ENCODE results near the gene MCOLN2. TPM values are rescaled to one million over a fixed set of nuclear protein-coding genes. Genes with fewer than 3 reads are reported as not detected.

MCOLN2 gene
- total and polyA plus RNA-seq, 2 of the 4 experiments (the other 2 are of a cell fraction), result 0.43 to 0.54 TPM

GRCh38 chr1:84912726-84913554, 84.0 kb downstream of the MCOLN2 start:
- Histone ChIP-seq H4K20me1 (ENCODE audit: insufficient read depth, low read length) (no peaks in the 10 kb centered on the region), H4K91ac (ENCODE audit: insufficient read depth, low read depth, low read length) (no peak overlapping the region), H2AK9ac (replicated peaks; ENCODE audit: low read depth, low read length, poor library complexity) (no peak overlapping the region), H3K36me3 (ENCODE audit: control insufficient read depth, insufficient read depth, low read length) (no peaks in the 10 kb centered on the region), H3K4me1 (ENCODE audit: control insufficient read depth, insufficient read depth, low read length) (no peaks in the 10 kb centered on the region), H2BK15ac (ENCODE audit: low read depth, low read length) (no peak overlapping the region), H2AK5ac (ENCODE audit: low read depth, low read length) (no peak overlapping the region), H2BK5ac (ENCODE audit: low read depth, low read length, poor library complexity, severe bottlenecking) (no peak overlapping the region), H3K4ac (ENCODE audit: low read depth, low read length) (no peak overlapping the region), H3K27ac (ENCODE audit: insufficient read depth, low read length) (no peak overlapping the region), H3K4me2 (ENCODE audit: low read depth, low read length) (no peak overlapping the region), H2AFZ (replicated peaks; ENCODE audit: low read length, poor library complexity) (no peak overlapping the region), H3K14ac (replicated peaks; ENCODE audit: low read depth, low read length) (no peak overlapping the region), H4K8ac (ENCODE audit: low read depth in 2 of 2, low read length in 2 of 2) (no peak overlapping the region), H3K27me3 (ENCODE audit: control insufficient read depth, insufficient read depth, low read length) (peaks cover 15% of the 10 kb centered on the region), H3K23ac (ENCODE audit: low read depth, low read length) (no peak overlapping the region), H3K56ac (ENCODE audit: extremely low read depth, insufficient read depth, low read length) (no peak overlapping the region), H3K18ac (ENCODE audit: low read depth, low read length) (no peak overlapping the region), H2BK120ac (ENCODE audit: low read depth, low read length) (no peak overlapping the region), H2BK20ac (ENCODE audit: low read depth, low read length) (no peak overlapping the region), H3K9me1 (ENCODE audit: insufficient read depth, low read length) (no peaks in the 10 kb centered on the region), H3K4me3 (ENCODE audit: insufficient read depth, low read depth, low read length) (no peak overlapping the region), H4K5ac (ENCODE audit: low read depth, low read length) (no peak overlapping the region), H3K79me1 (ENCODE audit: low read depth in 1 of 2, low read length in 2 of 2) (no peaks in the 10 kb centered on the region), H3K9me3 (ENCODE audit: control insufficient read depth, insufficient read depth, low read length) (no peaks in the 10 kb centered on the region), H3K9ac (ENCODE audit: low read depth, low read length) (no peak overlapping the region)
- intact Hi-C loops (cut with micrococcal nuclease) (no loop called here), dilution Hi-C loops (cut with HindIII; ENCODE audit: low sequenced_read_pairs, unreplicated experiment) (no loop called here), in situ Hi-C loops (cut with MboI; ENCODE audit: low sequenced_read_pairs) (no loop called here)
- ChIA-PET CTCF (interaction anchor here (0.7 kb wide), 1 partner anchor 15 kb away, joined by 3 read pairs; no protein-coding TSS in a partner anchor), POLR2A (ENCODE audit: unreplicated experiment) (no interaction called here)
- BruUV-seq (replicated peaks), result no TSS peak
- WGBS, 2 experiments (ENCODE audit: extremely low coverage in 2 of 2, insufficient read length in 1 of 2), result no CpG with 5 or more reads among the region's 3 CpGs
- no peak for DNase-seq
- no peak for ATAC-seq (ENCODE audit: low read depth)
- TF ChIP-seq CHD1 (IDR thresholded peaks at IDR 0.05; ENCODE audit: low read depth, low read length) (no peak), RFX5 (IDR thresholded peaks at IDR 0.05; ENCODE audit: low read depth, low read length) (no peak), MXI1 (IDR thresholded peaks at IDR 0.05; ENCODE audit: borderline replicate concordance, low read depth, low read length) (no peak), RAD21 (IDR thresholded peaks at IDR 0.05; ENCODE audit: low read length) (no peak), BHLHE40 (IDR thresholded peaks at IDR 0.05; ENCODE audit: low read depth, low read length) (no peak), NFE2L2 (IDR thresholded peaks at IDR 0.05; ENCODE audit: low read depth, low read length) (no peak), FOS (IDR thresholded peaks at IDR 0.05; ENCODE audit: low read depth, low read length) (no peak), SMC3 (IDR thresholded peaks at IDR 0.05; ENCODE audit: low read depth, low read length) (no peak), POLR2A (IDR thresholded peaks at IDR 0.05; ENCODE audit: low read depth, low read length) (no peak), USF2 (IDR thresholded peaks at IDR 0.05; ENCODE audit: low read depth, low read length) (no peak), MAFK (IDR thresholded peaks at IDR 0.05; ENCODE audit: low read depth, low read length) (no peak), CEBPB (IDR thresholded peaks at IDR 0.05; ENCODE audit: low read depth, low read length) (no peak), RCOR1 (IDR thresholded peaks at IDR 0.05; ENCODE audit: insufficient replicate concordance, low read length) (no peak)
- TF ChIP-seq, protein P1, sequence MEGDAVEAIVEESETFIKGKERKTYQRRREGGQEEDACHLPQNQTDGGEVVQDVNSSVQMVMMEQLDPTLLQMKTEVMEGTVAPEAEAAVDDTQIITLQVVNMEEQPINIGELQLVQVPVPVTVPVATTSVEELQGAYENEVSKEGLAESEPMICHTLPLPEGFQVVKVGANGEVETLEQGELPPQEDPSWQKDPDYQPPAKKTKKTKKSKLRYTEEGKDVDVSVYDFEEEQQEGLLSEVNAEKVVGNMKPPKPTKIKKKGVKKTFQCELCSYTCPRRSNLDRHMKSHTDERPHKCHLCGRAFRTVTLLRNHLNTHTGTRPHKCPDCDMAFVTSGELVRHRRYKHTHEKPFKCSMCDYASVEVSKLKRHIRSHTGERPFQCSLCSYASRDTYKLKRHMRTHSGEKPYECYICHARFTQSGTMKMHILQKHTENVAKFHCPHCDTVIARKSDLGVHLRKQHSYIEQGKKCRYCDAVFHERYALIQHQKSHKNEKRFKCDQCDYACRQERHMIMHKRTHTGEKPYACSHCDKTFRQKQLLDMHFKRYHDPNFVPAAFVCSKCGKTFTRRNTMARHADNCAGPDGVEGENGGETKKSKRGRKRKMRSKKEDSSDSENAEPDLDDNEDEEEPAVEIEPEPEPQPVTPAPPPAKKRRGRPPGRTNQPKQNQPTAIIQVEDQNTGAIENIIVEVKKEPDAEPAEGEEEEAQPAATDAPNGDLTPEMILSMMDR (conservative IDR thresholded peaks at IDR 0.05; ENCODE audit: low read depth, low read length), result no peak
- TF ChIP-seq, protein P2, sequence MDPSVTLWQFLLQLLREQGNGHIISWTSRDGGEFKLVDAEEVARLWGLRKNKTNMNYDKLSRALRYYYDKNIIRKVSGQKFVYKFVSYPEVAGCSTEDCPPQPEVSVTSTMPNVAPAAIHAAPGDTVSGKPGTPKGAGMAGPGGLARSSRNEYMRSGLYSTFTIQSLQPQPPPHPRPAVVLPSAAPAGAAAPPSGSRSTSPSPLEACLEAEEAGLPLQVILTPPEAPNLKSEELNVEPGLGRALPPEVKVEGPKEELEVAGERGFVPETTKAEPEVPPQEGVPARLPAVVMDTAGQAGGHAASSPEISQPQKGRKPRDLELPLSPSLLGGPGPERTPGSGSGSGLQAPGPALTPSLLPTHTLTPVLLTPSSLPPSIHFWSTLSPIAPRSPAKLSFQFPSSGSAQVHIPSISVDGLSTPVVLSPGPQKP (IDR thresholded peaks at IDR 0.05; ENCODE audit: borderline replicate concordance, low read depth, low read length), result no peak

All from IMR-90 (cell line).